Natural killer cell (primary cell): ENCODE data around the gene FLYWCH2. TPM values are rescaled to one million over a fixed set of nuclear protein-coding genes. Genes with fewer than 3 reads are reported as not detected.

Experiments
- ATAC-seq, 3 donors: fragments of 150-1000 bp in 2 of 3; fragments of 200-7000 bp in 1 of 3; cut with Tn5 transposase; 1 replicate in 1 of 3; 2 replicates in 2 of 3; pipeline ENCODE4 v1.10.0; 2021; ENCODE audit warnings: mild to moderate bottlenecking in 2 of 3, moderate library complexity in 2 of 3
- DNase-seq, 2 donors: peaks; one replicate each; pipeline versions ENCODE4 v3.0.0 to v3.0.0-alpha.2; 2013 to 2021; ENCODE audit warnings: mixed read lengths in 1 of 2
- H3K27ac ChIP-seq: one replicate; pipeline ENCODE4 v1.5.1; 2013; ENCODE audit warnings: mild to moderate bottlenecking, low read length
- H3K27me3 ChIP-seq: one replicate; pipeline ENCODE4 v1.6.1; 2013; ENCODE audit warnings: low read length; ENCODE audit not compliant: control insufficient read depth, insufficient read depth
- H3K36me3 ChIP-seq: one replicate; pipeline ENCODE4 v1.6.1; 2013; ENCODE audit warnings: low read length; ENCODE audit not compliant: control insufficient read depth, insufficient read depth
- H3K4me1 ChIP-seq: one replicate; pipeline ENCODE4 v1.6.1; 2013; ENCODE audit warnings: low read length; ENCODE audit not compliant: control insufficient read depth, insufficient read depth
- H3K4me3 ChIP-seq: one replicate; pipeline ENCODE4 v1.5.1; 2013; ENCODE audit warnings: low read length
- H3K9me3 ChIP-seq: one replicate; pipeline ENCODE4 v1.6.1; 2013; ENCODE audit warnings: low read length; ENCODE audit not compliant: control insufficient read depth, insufficient read depth
- H3K27ac Mint-ChIP-seq, 2 donors: one replicate each; pipeline ENCODE4 v1.8.0; 2022; ENCODE audit warnings: mild to moderate bottlenecking in 2 of 2, mixed read lengths in 2 of 2, moderate library complexity in 1 of 2
- H3K27me3 Mint-ChIP-seq, 2 donors: one replicate each; pipeline ENCODE4 v1.8.0; 2022; ENCODE audit warnings: low read depth in 2 of 2, mixed read lengths in 2 of 2
- H3K36me3 Mint-ChIP-seq: one replicate; pipeline ENCODE4 v1.8.0; 2022; ENCODE audit warnings: mixed read lengths
- H3K4me1 Mint-ChIP-seq, 2 donors: one replicate each; pipeline ENCODE4 v1.8.0; 2022; ENCODE audit warnings: mixed read lengths in 2 of 2
- H3K4me3 Mint-ChIP-seq: one replicate; pipeline ENCODE4 v1.8.0; 2022; ENCODE audit warnings: mild to moderate bottlenecking, moderate library complexity, mixed read lengths
- H3K9me3 Mint-ChIP-seq, 2 donors: one replicate each; pipeline ENCODE4 v1.8.0; 2022; ENCODE audit warnings: mixed read lengths in 2 of 2
- WGBS: methylation state at CpG from one replicate; pipeline ENCODE4 v1.1.7; 2013; ENCODE audit warnings: missing lambda C conversion rate; ENCODE audit not compliant: insufficient coverage; 5-methylcytosine and 5-hydroxymethylcytosine counted together
- intact Hi-C: fragments of 100-400 bp; cut with micrococcal nuclease; formaldehyde crosslinking; loops from one replicate; pipeline ENCODE4 v1.14.2; 2022
- total RNA-seq, 4 donors: library from RNA; stranded (reverse); fragments of 120-200 nt in 1 of 4; gene quantifications; one replicate each; pipeline versions ENCODE4 v1.2.3 to v1.2.4, GENCODE V29; 2013 to 2022
- TF ChIP-seq, protein P1 (sequence below): fragments of 200-600 bp; IDR thresholded peaks from one replicate; pipeline ENCODE4 v1.8.0; 2022; ENCODE audit warnings: antibody characterized with exemption

FLYWCH2 gene
- total RNA-seq, 3 donors from 2014 or later (not counting 1 experiment from before 2014, with no cell fraction given): 12.0 to 12.7 (median 12.6) TPM

DNA sequence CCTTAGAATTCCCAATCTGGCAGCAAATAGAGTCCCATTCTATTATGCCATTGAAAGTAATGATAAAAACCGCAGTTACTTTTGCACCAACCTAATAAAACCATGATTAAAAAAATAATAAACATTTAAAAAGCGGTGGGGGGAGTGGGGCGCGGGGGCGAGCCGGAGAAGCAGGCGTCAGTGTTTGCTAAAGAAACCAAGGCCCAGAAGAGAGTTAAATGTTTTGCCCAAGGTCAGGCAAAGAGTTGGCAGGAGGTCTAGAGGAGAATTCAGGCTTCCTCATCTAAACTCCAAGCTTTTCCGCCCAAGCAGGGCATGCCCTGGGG lies 15.4 kb upstream of the FLYWCH2 start:
- Mint-ChIP-seq H3K4me1 (peaks cover 9 to 12% of the 10 kb centered on the region in 2 donors), H3K4me3 (peak overlapping the region; percentile 87), H3K36me3 (no peaks in the 10 kb centered on the region), H3K9me3 (no peaks in the 10 kb centered on the region), H3K27me3 (peaks cover 0 to 2% of the 10 kb centered on the region in 2 donors), H3K27ac (peak overlapping the region; percentile 94 to 98)
- Histone ChIP-seq H3K4me3 (peak overlapping the region; percentile 57), H3K4me1 (peaks cover 14% of the 10 kb centered on the region), H3K27ac (peak overlapping the region; percentile 83), H3K36me3 (no peaks in the 10 kb centered on the region), H3K9me3 (no peaks in the 10 kb centered on the region), H3K27me3 (no peaks in the 10 kb centered on the region)
- no peak for DNase-seq
- intact Hi-C loops: loop anchor here (5.0 kb wide), 1 partner anchor 45 kb away; the partner anchor contains the start of gene FLYWCH1
- ATAC-seq: no peak
- TF ChIP-seq, protein P1, sequence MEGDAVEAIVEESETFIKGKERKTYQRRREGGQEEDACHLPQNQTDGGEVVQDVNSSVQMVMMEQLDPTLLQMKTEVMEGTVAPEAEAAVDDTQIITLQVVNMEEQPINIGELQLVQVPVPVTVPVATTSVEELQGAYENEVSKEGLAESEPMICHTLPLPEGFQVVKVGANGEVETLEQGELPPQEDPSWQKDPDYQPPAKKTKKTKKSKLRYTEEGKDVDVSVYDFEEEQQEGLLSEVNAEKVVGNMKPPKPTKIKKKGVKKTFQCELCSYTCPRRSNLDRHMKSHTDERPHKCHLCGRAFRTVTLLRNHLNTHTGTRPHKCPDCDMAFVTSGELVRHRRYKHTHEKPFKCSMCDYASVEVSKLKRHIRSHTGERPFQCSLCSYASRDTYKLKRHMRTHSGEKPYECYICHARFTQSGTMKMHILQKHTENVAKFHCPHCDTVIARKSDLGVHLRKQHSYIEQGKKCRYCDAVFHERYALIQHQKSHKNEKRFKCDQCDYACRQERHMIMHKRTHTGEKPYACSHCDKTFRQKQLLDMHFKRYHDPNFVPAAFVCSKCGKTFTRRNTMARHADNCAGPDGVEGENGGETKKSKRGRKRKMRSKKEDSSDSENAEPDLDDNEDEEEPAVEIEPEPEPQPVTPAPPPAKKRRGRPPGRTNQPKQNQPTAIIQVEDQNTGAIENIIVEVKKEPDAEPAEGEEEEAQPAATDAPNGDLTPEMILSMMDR: no peak
- 55% methylated on average over 7 of the region's 8 CpGs for WGBS

DNA sequence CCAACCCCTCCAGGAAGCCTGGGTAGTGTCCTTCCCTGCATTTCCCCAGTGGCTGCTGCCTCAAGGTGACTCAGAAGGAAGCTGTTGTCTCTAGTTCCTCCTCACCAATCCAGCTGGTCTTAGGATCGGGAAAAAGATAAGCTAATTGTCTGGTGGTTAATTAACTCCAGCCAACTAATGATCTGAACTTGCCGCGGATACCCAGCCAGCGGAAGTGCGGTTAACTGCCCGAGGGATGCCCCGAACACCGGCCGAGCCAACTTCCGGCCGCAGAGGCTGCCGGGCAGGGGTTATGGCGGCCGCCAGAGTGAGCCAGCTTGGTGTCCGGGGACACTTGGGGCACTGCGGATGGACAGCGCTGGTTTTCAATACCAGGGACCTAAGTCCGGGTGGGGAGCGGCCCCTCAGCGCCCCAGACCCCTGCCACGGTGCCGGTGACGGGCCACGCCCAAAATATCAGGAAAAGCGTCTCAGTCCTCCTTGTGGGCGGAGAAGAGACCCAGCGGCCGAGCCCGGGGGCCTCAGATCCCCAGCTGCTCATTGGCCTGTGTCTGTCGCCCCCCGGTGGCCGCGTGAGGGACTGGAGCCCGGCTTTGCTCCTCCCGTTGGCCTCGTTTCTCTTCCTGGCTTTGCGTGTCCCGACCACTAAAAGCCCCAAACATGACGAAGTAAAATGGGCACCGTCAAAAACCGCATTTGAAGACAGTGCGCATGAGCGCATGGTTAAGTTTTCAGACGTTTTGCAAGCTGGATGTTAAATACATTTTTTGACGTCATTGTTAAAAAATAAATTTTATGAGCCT lies 14.8 kb upstream of the FLYWCH2 start:
- Mint-ChIP-seq H3K36me3 (no peaks in the 10 kb centered on the region), H3K27me3 (peaks cover 0 to 2% of the 10 kb centered on the region in 2 donors), H3K9me3 (no peaks in the 10 kb centered on the region), H3K4me1 (peaks cover 9 to 12% of the 10 kb centered on the region in 2 donors), H3K27ac (peak overlapping the region; percentile 94 to 98), H3K4me3 (peak overlapping the region; percentile 87)
- DNase-seq (peak; percentile 97 to 99), ATAC-seq (peak; percentile 96 to 99 (median 97))
- WGBS: 0% methylated on average over 45 of the region's 45 CpGs
- Histone ChIP-seq H3K4me1 (peaks cover 14% of the 10 kb centered on the region), H3K36me3 (no peaks in the 10 kb centered on the region), H3K27ac (peak overlapping the region; percentile 83), H3K9me3 (no peaks in the 10 kb centered on the region), H3K4me3 (peak overlapping the region; percentile 57), H3K27me3 (no peaks in the 10 kb centered on the region)
- TF ChIP-seq, protein P1: peak; percentile 96
- intact Hi-C loops: loop anchor here (1.0 to 5.0 kb wide), 4 partner anchors 26 to 89 kb away; partner anchors contain the start of gene FLYWCH1

DNA sequence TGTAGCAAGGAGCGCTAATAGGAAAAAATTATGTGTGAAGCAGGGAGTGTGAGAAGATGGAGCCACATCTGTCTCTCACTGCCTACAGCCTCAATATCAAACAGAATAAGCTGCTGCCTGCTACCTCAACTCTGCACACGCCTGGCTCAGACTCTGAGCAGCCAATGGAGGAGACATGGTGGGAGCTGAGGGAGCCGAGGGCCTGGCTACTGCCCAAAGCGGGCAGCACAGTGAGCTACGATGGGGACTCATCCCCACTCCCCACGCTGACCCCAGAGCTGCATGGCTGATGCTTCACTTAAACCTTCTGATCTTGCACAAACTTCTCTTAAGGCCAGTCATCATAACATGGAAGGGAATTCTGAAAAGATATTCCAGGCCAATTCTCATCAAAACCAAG lies 11.1 kb upstream of the FLYWCH2 start:
- DNase-seq (no peak), ATAC-seq (no peak)
- Mint-ChIP-seq H3K4me3 (no peak overlapping the region), H3K4me1 (peaks cover 5 to 12% of the 10 kb centered on the region in 2 donors), H3K9me3 (no peaks in the 10 kb centered on the region), H3K36me3 (no peaks in the 10 kb centered on the region), H3K27me3 (no peaks in the 10 kb centered on the region), H3K27ac (no peak overlapping the region)
- H3K27me3 ChIP-seq: no peaks in the 10 kb centered on the region
- no peak overlapping the region for H3K27ac ChIP-seq
- intact Hi-C loops: no loop called here
- no peaks in the 10 kb centered on the region for H3K9me3 ChIP-seq
- H3K4me3 ChIP-seq: no peak overlapping the region
- TF ChIP-seq, protein P1: no peak
- WGBS: 87% methylated on average over 6 of the region's 6 CpGs
- H3K36me3 ChIP-seq: no peaks in the 10 kb centered on the region
- peaks cover 24% of the 10 kb centered on the region for H3K4me1 ChIP-seq
